Neuron (in vitro differentiated cells): ENCODE measurements around the gene PRIMA1.

Experiments
- H2AFZ ChIP-seq: one replicate; pipeline ENCODE4 v1.6.1; 2013; ENCODE audit warnings: low read depth, mild to moderate bottlenecking, inconsistent platforms, low read length, moderate library complexity
- H3K27me3 ChIP-seq: one replicate; pipeline ENCODE4 v1.6.1; 2013; ENCODE audit warnings: low read length; ENCODE audit not compliant: insufficient read depth
- H3K36me3 ChIP-seq: one replicate; pipeline ENCODE4 v1.6.1; 2013; ENCODE audit warnings: low read length; ENCODE audit not compliant: insufficient read depth
- H3K4me1 ChIP-seq: one replicate; pipeline ENCODE4 v1.6.1; 2013; ENCODE audit warnings: low read length; ENCODE audit not compliant: insufficient read depth
- H3K4me3 ChIP-seq: 2 replicates; pipeline ENCODE4 v1.5.1; 2013; ENCODE audit warnings: mild to moderate bottlenecking, low read length, moderate library complexity
- H3K9me3 ChIP-seq: one replicate; pipeline ENCODE4 v1.6.1; 2013; ENCODE audit warnings: low read length

PRIMA1 gene

DNA sequence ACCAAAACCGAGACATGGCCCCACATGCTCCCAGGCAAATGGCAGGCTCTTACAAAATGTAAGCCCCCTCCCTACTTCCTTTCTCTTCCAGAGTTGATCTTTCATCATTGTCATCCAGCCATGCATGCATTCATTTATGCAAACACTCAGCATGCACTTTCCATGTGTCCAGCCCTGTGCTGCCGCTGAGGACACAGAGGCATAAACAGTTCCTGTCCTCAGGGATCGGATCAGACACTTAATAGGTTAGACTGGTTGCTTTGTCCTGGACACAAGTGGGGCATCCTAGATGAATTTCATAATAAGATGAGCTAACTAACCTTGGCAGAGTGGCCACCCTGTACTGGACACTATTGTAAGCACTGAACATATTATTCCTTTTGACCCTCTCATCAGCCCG is 23.1 kb downstream of the PRIMA1 start:
- H2AFZ ChIP-seq: no peak overlapping the region
- H3K36me3 ChIP-seq: no peaks in the 10 kb centered on the region
- H3K4me3 ChIP-seq: no peak overlapping the region
- H3K4me1 ChIP-seq: peaks cover 12% of the 10 kb centered on the region
- peaks cover 4% of the 10 kb centered on the region for H3K27me3 ChIP-seq
- H3K9me3 ChIP-seq: no peaks in the 10 kb centered on the region

GRCh38 chr14:93764211-93764659 is 24.1 kb downstream of the PRIMA1 start:
- H2AFZ ChIP-seq: no peak overlapping the region
- no peak overlapping the region for H3K4me3 ChIP-seq
- H3K27me3 ChIP-seq: no peaks in the 10 kb centered on the region
- no peaks in the 10 kb centered on the region for H3K36me3 ChIP-seq
- peaks cover 15% of the 10 kb centered on the region for H3K4me1 ChIP-seq
- no peaks in the 10 kb centered on the region for H3K9me3 ChIP-seq

DNA sequence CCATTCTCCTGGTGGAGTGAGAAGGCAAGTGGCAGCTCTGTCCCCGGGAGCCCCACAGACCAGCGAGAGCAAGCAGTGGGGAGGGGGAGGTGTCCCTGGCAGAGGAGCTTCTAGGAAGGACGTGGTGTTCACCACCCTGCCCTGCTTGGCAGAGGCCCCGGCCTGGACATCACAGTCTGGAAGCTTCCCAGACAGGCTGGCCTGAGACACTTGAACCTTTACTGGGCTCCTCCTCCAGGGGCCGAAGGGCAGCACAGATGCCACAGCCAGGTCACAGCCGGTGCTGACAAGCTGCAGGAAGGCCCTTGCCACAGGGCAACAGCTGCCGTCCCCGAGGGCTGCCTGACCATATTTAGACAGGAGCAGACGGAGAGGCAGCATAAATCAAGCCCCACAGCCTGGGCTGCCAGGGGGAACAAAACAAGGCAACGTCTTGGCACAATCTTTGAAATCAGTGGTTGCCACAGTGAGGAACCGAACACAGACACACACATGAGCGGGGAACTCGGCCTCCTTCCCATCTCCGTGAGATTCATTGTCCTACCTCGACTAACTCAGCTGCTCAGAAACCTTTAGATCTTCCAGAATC is 28.5 kb downstream of the PRIMA1 start:
- peaks cover 7% of the 10 kb centered on the region for H3K4me1 ChIP-seq
- H2AFZ ChIP-seq: no peak overlapping the region

DNA sequence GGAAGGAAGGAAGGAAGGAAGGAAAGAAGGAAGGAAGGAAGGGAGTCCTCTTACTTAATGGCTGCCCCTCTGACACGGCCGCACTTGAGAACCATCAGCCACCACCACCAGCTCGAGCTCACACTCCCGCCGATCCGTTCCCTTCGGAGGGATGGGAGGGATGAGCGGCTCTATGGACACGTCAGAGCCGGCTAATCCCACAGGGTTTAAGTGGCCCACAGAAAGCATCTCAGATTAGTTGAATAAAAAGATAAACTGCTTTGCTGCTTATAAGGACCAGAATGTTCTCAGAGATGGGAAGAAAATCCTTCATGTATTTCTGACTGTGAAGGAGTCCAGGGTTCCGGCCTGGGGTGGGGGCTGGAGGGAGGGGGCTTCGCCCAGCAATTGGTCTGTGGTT is 31.1 kb downstream of the PRIMA1 start:
- Histone ChIP-seq H3K4me1 (peaks cover 3% of the 10 kb centered on the region), H3K36me3 (no peaks in the 10 kb centered on the region), H3K9me3 (no peaks in the 10 kb centered on the region), H2AFZ (no peak overlapping the region), H3K27me3 (no peaks in the 10 kb centered on the region), H3K4me3 (no peak overlapping the region)

More for the DNA sequence above, 28.5 kb downstream of the PRIMA1 start:
- no peaks in the 10 kb centered on the region for H3K9me3 ChIP-seq
- no peaks in the 10 kb centered on the region for H3K36me3 ChIP-seq
- H3K4me3 ChIP-seq: no peak overlapping the region
- no peaks in the 10 kb centered on the region for H3K27me3 ChIP-seq

GRCh38 chr14:93753647-93754046 is 34.6 kb downstream of the PRIMA1 start:
- Histone ChIP-seq H2AFZ (no peak overlapping the region), H3K27me3 (no peaks in the 10 kb centered on the region), H3K4me3 (no peak overlapping the region), H3K4me1 (no peaks in the 10 kb centered on the region), H3K9me3 (no peaks in the 10 kb centered on the region), H3K36me3 (no peaks in the 10 kb centered on the region)

DNA sequence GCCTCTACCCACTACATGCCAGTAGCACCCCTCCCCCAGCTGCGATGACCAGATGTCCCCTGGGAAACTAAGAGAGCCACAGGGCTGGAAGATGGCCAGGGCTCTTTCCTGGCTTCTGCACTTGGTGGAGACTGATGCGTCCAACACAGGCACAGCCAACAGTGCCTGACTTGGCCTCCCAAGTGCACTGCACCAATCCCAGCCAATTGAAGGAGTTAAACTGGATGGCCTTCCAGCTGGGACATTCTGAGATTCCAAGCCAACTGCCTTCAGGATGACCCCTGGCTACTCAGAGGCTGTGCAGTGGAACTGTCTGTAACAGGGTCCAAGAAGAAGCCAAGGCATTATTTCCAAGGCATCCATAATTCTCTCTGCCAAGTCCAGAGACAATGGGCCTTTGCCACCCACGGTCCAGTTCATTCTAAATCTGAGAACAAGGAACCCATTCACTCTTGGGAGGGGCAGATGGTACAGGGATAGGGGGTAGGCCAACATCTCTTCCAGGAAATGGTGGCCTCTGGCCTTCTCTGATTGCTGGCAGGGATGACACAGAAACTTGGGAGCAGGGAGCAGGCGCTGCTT is 35.2 kb downstream of the PRIMA1 start:
- Histone ChIP-seq H3K36me3 (no peaks in the 10 kb centered on the region), H3K4me3 (no peak overlapping the region)

DNA sequence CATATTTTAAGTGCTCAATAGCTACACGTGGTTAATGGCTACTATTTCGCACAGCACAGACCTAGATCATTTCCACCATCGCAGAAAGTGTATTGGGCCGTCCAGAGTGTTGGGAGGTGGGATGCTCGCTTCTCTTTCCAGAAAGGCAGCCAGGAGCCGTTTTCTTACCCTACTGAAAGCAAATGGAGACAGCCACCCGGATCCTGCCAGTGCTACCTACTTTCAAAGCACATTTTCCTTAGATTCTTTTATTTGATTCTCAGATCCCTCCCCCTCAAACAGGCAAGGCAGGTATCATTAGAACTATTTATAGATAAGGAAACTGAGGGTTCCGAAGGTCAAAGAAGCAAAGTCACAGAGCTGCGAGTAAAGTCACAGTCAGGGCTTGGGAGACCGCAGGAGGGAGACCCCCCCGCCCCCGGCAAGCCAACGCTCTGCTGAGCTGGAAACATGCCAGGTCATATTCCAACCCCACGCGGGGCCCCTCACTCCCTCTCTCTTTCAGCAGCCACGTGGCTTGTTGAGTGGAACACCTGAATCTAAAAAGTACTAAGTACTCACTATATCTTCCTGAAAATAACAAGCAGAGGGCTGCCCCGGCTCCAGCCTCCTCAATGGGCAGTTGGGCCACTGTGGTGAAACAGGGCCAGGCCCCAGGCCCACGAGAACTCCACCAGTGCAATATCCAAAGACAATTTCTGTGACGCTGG is 36.2 kb downstream of the PRIMA1 start:
- Histone ChIP-seq H3K36me3 (no peaks in the 10 kb centered on the region), H3K4me3 (no peak overlapping the region), H2AFZ (no peak overlapping the region), H3K9me3 (no peaks in the 10 kb centered on the region), H3K27me3 (no peaks in the 10 kb centered on the region), H3K4me1 (no peaks in the 10 kb centered on the region)

More for the DNA sequence above, 35.2 kb downstream of the PRIMA1 start:
- Histone ChIP-seq H2AFZ (no peak overlapping the region), H3K27me3 (no peaks in the 10 kb centered on the region), H3K9me3 (no peaks in the 10 kb centered on the region), H3K4me1 (no peaks in the 10 kb centered on the region)

DNA sequence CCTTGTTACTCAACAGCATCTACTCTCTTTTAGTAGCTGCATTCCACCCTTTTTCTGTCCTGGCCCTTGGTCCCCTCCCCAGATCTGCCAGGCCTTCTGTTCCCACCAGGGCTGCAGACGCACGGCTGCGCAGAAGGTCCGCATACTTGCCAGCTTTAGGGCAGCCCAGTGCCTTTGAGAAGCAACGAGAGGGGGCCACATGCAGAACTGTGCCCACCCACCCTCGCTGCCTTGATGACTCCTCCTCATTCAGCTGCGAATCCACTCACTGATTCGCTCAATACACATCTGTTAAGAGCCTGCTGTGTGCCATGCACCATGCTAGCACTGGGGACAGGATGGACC is 39.2 kb downstream of the PRIMA1 start:
- Histone ChIP-seq H3K4me1 (no peaks in the 10 kb centered on the region), H2AFZ (no peak overlapping the region), H3K36me3 (no peaks in the 10 kb centered on the region), H3K4me3 (no peak overlapping the region), H3K27me3 (no peaks in the 10 kb centered on the region), H3K9me3 (no peaks in the 10 kb centered on the region)

DNA sequence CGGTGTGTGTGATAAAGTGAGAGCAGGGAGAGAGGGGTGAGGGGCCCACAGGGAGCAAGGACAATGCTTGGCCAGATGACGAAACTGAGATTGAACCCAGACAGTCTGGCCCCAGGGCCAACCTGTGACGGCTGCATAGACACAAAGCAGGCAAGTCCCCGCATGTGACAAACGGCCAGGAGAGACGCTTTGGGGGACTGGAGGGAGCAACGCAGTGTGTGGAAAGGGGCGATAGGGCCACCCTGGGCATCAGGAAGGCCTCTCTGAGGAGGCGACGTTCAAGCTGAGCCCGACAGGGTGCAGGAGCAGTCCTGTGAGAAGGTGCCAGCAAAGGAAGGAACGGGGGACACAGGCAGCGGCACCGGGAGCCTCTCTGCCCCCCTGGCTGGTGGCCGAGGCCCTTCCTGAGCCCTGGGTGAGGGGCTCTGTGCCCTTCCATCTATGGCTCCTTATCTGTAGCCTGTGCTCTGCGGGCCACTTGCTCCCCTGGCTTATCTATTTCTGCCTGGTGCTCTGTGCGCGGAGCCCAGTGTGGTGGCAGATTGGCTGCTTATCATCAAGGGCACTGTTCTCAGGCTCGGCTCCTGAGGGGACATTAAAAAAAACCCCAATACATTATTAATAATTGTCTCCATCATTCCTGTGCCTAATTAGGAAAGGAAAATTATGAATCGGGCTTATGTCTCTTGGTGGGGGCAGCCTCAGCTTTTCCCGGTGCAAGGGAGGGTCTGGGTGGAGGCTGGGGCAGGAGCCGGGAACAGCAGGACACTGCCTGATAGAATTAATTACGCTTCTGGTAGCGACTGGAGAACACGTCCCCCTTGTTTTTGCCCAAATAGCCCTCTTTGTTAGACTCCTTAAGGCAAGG is 39.8 kb downstream of the PRIMA1 start:
- H3K4me3 ChIP-seq: no peak overlapping the region
- H2AFZ ChIP-seq: no peak overlapping the region
- H3K4me1 ChIP-seq: no peaks in the 10 kb centered on the region
- H3K27me3 ChIP-seq: no peaks in the 10 kb centered on the region
- no peaks in the 10 kb centered on the region for H3K36me3 ChIP-seq
- no peaks in the 10 kb centered on the region for H3K9me3 ChIP-seq

DNA sequence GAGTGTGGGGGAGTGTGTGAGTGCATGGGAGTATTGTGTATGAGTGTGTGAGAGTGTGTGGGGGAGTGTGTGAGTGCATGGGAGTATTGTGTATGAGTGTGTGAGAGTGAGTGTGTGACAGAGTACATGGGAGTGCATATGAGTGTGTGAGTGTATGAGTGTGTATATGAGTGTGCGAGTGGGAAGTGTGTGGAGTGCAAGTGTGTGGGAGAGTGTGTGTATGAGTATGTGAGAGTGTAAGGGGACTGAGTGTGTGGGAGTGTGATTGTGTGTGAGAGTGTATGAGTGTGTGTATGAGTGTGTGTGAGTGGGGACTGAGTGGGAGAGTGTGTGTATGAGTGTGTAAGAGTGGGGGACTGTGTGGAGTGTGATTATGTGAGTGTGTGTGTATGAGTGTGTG is 40.7 kb downstream of the PRIMA1 start:
- no peaks in the 10 kb centered on the region for H3K4me1 ChIP-seq
- no peak overlapping the region for H3K4me3 ChIP-seq
- no peaks in the 10 kb centered on the region for H3K27me3 ChIP-seq
- no peak overlapping the region for H2AFZ ChIP-seq
- H3K36me3 ChIP-seq: no peaks in the 10 kb centered on the region
- no peaks in the 10 kb centered on the region for H3K9me3 ChIP-seq

GRCh38 chr14:93747102-93747501 is 41.2 kb downstream of the PRIMA1 start:
- Histone ChIP-seq H3K36me3 (no peaks in the 10 kb centered on the region), H2AFZ (no peak overlapping the region), H3K4me3 (no peak overlapping the region), H3K27me3 (no peaks in the 10 kb centered on the region), H3K9me3 (no peaks in the 10 kb centered on the region), H3K4me1 (no peaks in the 10 kb centered on the region)

GRCh38 chr14:93745603-93746273 is 42.5 kb downstream of the PRIMA1 start:
- Histone ChIP-seq H2AFZ (no peak overlapping the region), H3K4me3 (no peak overlapping the region), H3K9me3 (no peaks in the 10 kb centered on the region), H3K27me3 (no peaks in the 10 kb centered on the region), H3K36me3 (no peaks in the 10 kb centered on the region), H3K4me1 (no peaks in the 10 kb centered on the region)
